SU-DHL-6 (cell line): ENCODE measurements around the gene GFOD1.

ENCODE experiments used
- H2AFZ ChIP-seq: fragments of 200-600 bp; sonication (generic); 2 replicates; pipeline ENCODE4 v1.6.1; 2014; ENCODE audit warnings: low read depth, mild to moderate bottlenecking, moderate library complexity, mixed read lengths, antibody characterized with exemption, low read length; ENCODE audit not compliant: severe bottlenecking
- H3F3A ChIP-seq: fragments of 200-600 bp; shearing (Covaris generic); 2 replicates; pipeline ENCODE4 v1.6.0; 2016; ENCODE audit warnings: antibody characterized with exemption, mild to moderate bottlenecking; ENCODE audit not compliant: insufficient read depth
- H3K27ac ChIP-seq: fragments of 200-600 bp; sonication (generic); 2 replicates; pipeline ENCODE4 v1.5.1; 2016; ENCODE audit warnings: low read depth, mild to moderate bottlenecking, low read length, moderate library complexity, mixed read lengths
- H3K27me3 ChIP-seq: fragments of 200-600 bp; sonication (generic), shearing (Covaris generic); 2 replicates; pipeline ENCODE4 v1.6.0; 2014; ENCODE audit warnings: mild to moderate bottlenecking, low read length
- H3K36me3 ChIP-seq: fragments of 200-600 bp; sonication (generic); 2 replicates; pipeline ENCODE4 v1.6.1; 2014; ENCODE audit warnings: mild to moderate bottlenecking, low read length, mixed read lengths
- H3K4me2 ChIP-seq: fragments of 300-600, 200-600 bp; shearing (Covaris generic), sonication (generic); 2 replicates; pipeline ENCODE4 v1.6.0; 2014; ENCODE audit warnings: low read length, low read depth, mild to moderate bottlenecking; ENCODE audit not compliant: poor library complexity, severe bottlenecking
- H3K4me3 ChIP-seq: fragments of 200-600 bp; sonication (generic); 2 replicates; pipeline ENCODE4 v1.5.1; 2014; ENCODE audit warnings: antibody characterized with exemption, low read length, mild to moderate bottlenecking, mixed read lengths; ENCODE audit not compliant: insufficient read depth, poor library complexity, severe bottlenecking
- H3K79me2 ChIP-seq: fragments of 200-600 bp; sonication (generic); 2 replicates; pipeline ENCODE4 v1.6.1; 2014; ENCODE audit warnings: mild to moderate bottlenecking, low read length, moderate library complexity; ENCODE audit not compliant: insufficient read depth
- H3K9ac ChIP-seq: fragments of 200-600 bp; sonication (generic); 2 replicates; pipeline ENCODE4 v1.7.0; 2014; ENCODE audit warnings: mild to moderate bottlenecking, low read length
- H3K9me2 ChIP-seq: fragments of 200-600 bp; sonication (generic); replicated peaks from 2 replicates; pipeline ENCODE4 v1.6.1; 2014; ENCODE audit warnings: low read length; ENCODE audit not compliant: insufficient read depth
- H3K9me3 ChIP-seq: fragments of 200-600 bp; sonication (generic); 2 replicates; pipeline ENCODE4 v1.6.1; 2014; ENCODE audit warnings: low read length, mixed read lengths; ENCODE audit not compliant: insufficient read depth
- H4K20me1 ChIP-seq: fragments of 200-600 bp; sonication (generic); 2 replicates; pipeline ENCODE4 v1.6.1; 2014; ENCODE audit warnings: low read depth, mild to moderate bottlenecking, antibody characterized with exemption, low read length, moderate library complexity, mixed read lengths
- CTCF ChIP-seq: fragments of 200-600 bp; sonication (generic); IDR thresholded peaks from one replicate; pipeline ENCODE4 v1.5.1; 2017; ENCODE audit warnings: antibody characterized with exemption, mild to moderate bottlenecking, low read length, moderate library complexity; ENCODE audit not compliant: insufficient read depth, poor library complexity, severe bottlenecking
- EZH2phosphoT487 ChIP-seq: fragments of 200-600 bp; sonication (generic), shearing (Covaris generic); conservative IDR thresholded peaks from 2 replicates; pipeline ENCODE4 v1.6.1; 2018; ENCODE audit warnings: mild to moderate bottlenecking, antibody characterized with exemption, low read length, moderate library complexity, mixed read lengths

Gene GFOD1

GRCh38 chr6:13405961-13406477 is 81.4 kb downstream of the GFOD1 start:
- no peaks in the 10 kb centered on the region for H4K20me1 ChIP-seq
- no peaks in the 10 kb centered on the region for H3F3A ChIP-seq
- no peaks in the 10 kb centered on the region for H3K27me3 ChIP-seq
- H3K9ac ChIP-seq, result no peak overlapping the region
- H3K27ac ChIP-seq, result no peak overlapping the region
- no peak overlapping the region for H2AFZ ChIP-seq
- H3K36me3 ChIP-seq, result no peaks in the 10 kb centered on the region
- H3K4me2 ChIP-seq, result no peak overlapping the region
- H3K9me3 ChIP-seq, result no peaks in the 10 kb centered on the region
- H3K79me2 ChIP-seq, result no peaks in the 10 kb centered on the region
- TF ChIP-seq EZH2phosphoT487 (no peak), CTCF (no peak)
- no peaks in the 10 kb centered on the region for H3K9me2 ChIP-seq
- H3K4me3 ChIP-seq, result no peak overlapping the region

GRCh38 chr6:13404892-13405254 is 82.5 kb downstream of the GFOD1 start:
- no peak overlapping the region for H3K27ac ChIP-seq
- no peak overlapping the region for H3K4me3 ChIP-seq
- no peaks in the 10 kb centered on the region for H3K9me2 ChIP-seq
- no peak overlapping the region for H2AFZ ChIP-seq
- H3K27me3 ChIP-seq, result no peaks in the 10 kb centered on the region
- no peaks in the 10 kb centered on the region for H3K79me2 ChIP-seq
- no peak for TF ChIP-seq CTCF
- no peak for TF ChIP-seq EZH2phosphoT487
- H3F3A ChIP-seq, result no peaks in the 10 kb centered on the region
- no peak overlapping the region for H3K4me2 ChIP-seq
- no peak overlapping the region for H3K9ac ChIP-seq
- H3K36me3 ChIP-seq, result no peaks in the 10 kb centered on the region
- H3K9me3 ChIP-seq, result no peaks in the 10 kb centered on the region
- H4K20me1 ChIP-seq, result no peaks in the 10 kb centered on the region

- no peaks in the 10 kb centered on the region for H3K9me3 ChIP-seq
- H3K9ac ChIP-seq, result no peak overlapping the region
- no peak overlapping the region for H2AFZ ChIP-seq
- H3K36me3 ChIP-seq, result no peaks in the 10 kb centered on the region
- H4K20me1 ChIP-seq, result no peaks in the 10 kb centered on the region
- no peak for TF ChIP-seq EZH2phosphoT487
- no peak overlapping the region for H3K27ac ChIP-seq
- no peaks in the 10 kb centered on the region for H3K9me2 ChIP-seq
- H3K4me3 ChIP-seq, result no peak overlapping the region
- H3F3A ChIP-seq, result no peaks in the 10 kb centered on the region
- H3K79me2 ChIP-seq, result no peaks in the 10 kb centered on the region
- no peaks in the 10 kb centered on the region for H3K27me3 ChIP-seq
- H3K4me2 ChIP-seq, result no peak overlapping the region
Observed at GRCh38 chr6:13404228-13404891, 83.0 kb downstream of the GFOD1 start.

- Histone ChIP-seq H3K4me2 (no peak overlapping the region), H2AFZ (no peak overlapping the region), H3K4me3 (no peak overlapping the region), H3K27ac (no peak overlapping the region), H3K9me2 (no peaks in the 10 kb centered on the region), H3K79me2 (no peaks in the 10 kb centered on the region), H3F3A (no peaks in the 10 kb centered on the region), H3K9ac (no peak overlapping the region), H3K27me3 (no peaks in the 10 kb centered on the region), H4K20me1 (no peaks in the 10 kb centered on the region), H3K9me3 (no peaks in the 10 kb centered on the region), H3K36me3 (no peaks in the 10 kb centered on the region)
- no peak for TF ChIP-seq EZH2phosphoT487
- no peak for TF ChIP-seq CTCF
Observed at GRCh38 chr6:13402711-13403110, 84.7 kb downstream of the GFOD1 start.
